OCI-LY1 (cell line): ENCODE results near the gene POLD3.

Source experiments
- H2AFZ ChIP-seq: fragments of 200-600 bp; sonication (generic), shearing (Covaris generic); 2 replicates; pipeline ENCODE4 v1.6.0; 2014; ENCODE audit warnings: antibody characterized with exemption, mild to moderate bottlenecking, low read length
- H3F3A ChIP-seq: fragments of 200-600 bp; sonication (generic), shearing (Covaris generic); 2 replicates; pipeline ENCODE4 v1.6.0; 2014; ENCODE audit warnings: mild to moderate bottlenecking, antibody characterized with exemption, low read length, moderate library complexity; ENCODE audit not compliant: insufficient read depth
- H3K27ac ChIP-seq: fragments of 200-600 bp; sonication (generic); 2 replicates; pipeline ENCODE4 v1.5.1; 2014; ENCODE audit warnings: low read length, mixed run types, mild to moderate bottlenecking, low read depth; ENCODE audit not compliant: poor library complexity, severe bottlenecking
- H3K27me3 ChIP-seq: fragments of 200-600 bp; sonication (generic); 2 replicates; pipeline ENCODE4 v1.6.0; 2014; ENCODE audit warnings: antibody characterized with exemption, mild to moderate bottlenecking, low read length, moderate library complexity; ENCODE audit not compliant: insufficient read depth
- H3K36me3 ChIP-seq: fragments of 200-600 bp; sonication (generic); 2 replicates; pipeline ENCODE4 v1.6.1; 2014; ENCODE audit warnings: mild to moderate bottlenecking, antibody characterized with exemption, low read length, moderate library complexity, mixed read lengths; ENCODE audit not compliant: insufficient read depth
- H3K4me1 ChIP-seq: fragments of 200-600 bp; sonication (generic); 2 replicates; pipeline ENCODE4 v1.5.1; 2014; ENCODE audit warnings: mild to moderate bottlenecking, low read length, moderate library complexity; ENCODE audit not compliant: insufficient read depth, severe bottlenecking
- H3K4me2 ChIP-seq: fragments of 200-600 bp; sonication (generic), shearing (Covaris generic); 2 replicates; pipeline ENCODE4 v1.6.1; 2014; ENCODE audit warnings: low read length
- H3K4me3 ChIP-seq: fragments of 200-600 bp; sonication (generic); 2 replicates; pipeline ENCODE4 v1.5.1; 2014; ENCODE audit warnings: low read length, low read depth, mild to moderate bottlenecking, mixed read lengths; ENCODE audit not compliant: poor library complexity, severe bottlenecking
- H3K79me2 ChIP-seq: fragments of 200-600 bp; shearing (Covaris generic); 2 replicates; pipeline ENCODE4 v1.6.1; 2016; ENCODE audit warnings: mixed run types, low read length, mixed read lengths; ENCODE audit not compliant: insufficient read depth
- H3K9ac ChIP-seq: fragments of 200-600 bp; sonication (generic), shearing (Covaris generic); 2 replicates; pipeline ENCODE4 v1.6.1; 2014; ENCODE audit warnings: mild to moderate bottlenecking, low read length, mixed read lengths
- H3K9me2 ChIP-seq: fragments of 200-600 bp; sonication (generic), shearing (Covaris generic); 2 replicates; pipeline ENCODE4 v1.6.1; 2014; ENCODE audit warnings: low read depth, mild to moderate bottlenecking, low read length, mixed read lengths
- H3K9me3 ChIP-seq: fragments of 200-600 bp; shearing (Covaris generic); 2 replicates; pipeline ENCODE4 v1.6.1; 2014; ENCODE audit warnings: low read length, mixed read lengths
- H4K20me1 ChIP-seq: fragments of 200-600 bp; sonication (generic), shearing (Covaris generic); 2 replicates; pipeline ENCODE4 v1.6.0; 2016; ENCODE audit warnings: mild to moderate bottlenecking, low read length; ENCODE audit not compliant: insufficient read depth
- CTCF ChIP-seq: fragments of 200-600 bp; sonication (generic), shearing (Covaris generic); IDR thresholded peaks from 2 replicates; pipeline ENCODE4 v1.5.1; 2017; ENCODE audit warnings: mild to moderate bottlenecking, antibody characterized with exemption, low read length, moderate library complexity, mixed read lengths
- EZH2 ChIP-seq: fragments of 200-600 bp; sonication (generic), shearing (Covaris generic); IDR thresholded peaks from 2 replicates; pipeline ENCODE4 v1.8.0; 2017; ENCODE audit warnings: borderline replicate concordance, mixed run types, mild to moderate bottlenecking, antibody characterized with exemption, low read length, moderate library complexity, mixed read lengths

Gene POLD3

GRCh38 chr11:74577181-74577580 is 15.2 kb upstream of the POLD3 start:
- Histone ChIP-seq H3F3A (no peaks in the 10 kb centered on the region), H4K20me1 (no peaks in the 10 kb centered on the region), H3K79me2 (no peaks in the 10 kb centered on the region), H3K27ac (no peak overlapping the region), H3K4me3 (no peak overlapping the region), H2AFZ (no peak overlapping the region), H3K9me3 (no peaks in the 10 kb centered on the region), H3K27me3 (no peaks in the 10 kb centered on the region), H3K9ac (no peak overlapping the region), H3K4me1 (no peaks in the 10 kb centered on the region), H3K4me2 (no peak overlapping the region), H3K36me3 (no peaks in the 10 kb centered on the region), H3K9me2 (no peaks in the 10 kb centered on the region)
- TF ChIP-seq CTCF = no peak
- TF ChIP-seq EZH2 = no peak

- H3K4me1 ChIP-seq = no peaks in the 10 kb centered on the region
- H3K4me2 ChIP-seq = no peak overlapping the region
- H3K79me2 ChIP-seq = no peaks in the 10 kb centered on the region
- no peak overlapping the region for H3K4me3 ChIP-seq
- H3K9me2 ChIP-seq = no peaks in the 10 kb centered on the region
- no peaks in the 10 kb centered on the region for H3K27me3 ChIP-seq
- no peak overlapping the region for H3K27ac ChIP-seq
- no peaks in the 10 kb centered on the region for H3K9me3 ChIP-seq
- H3F3A ChIP-seq = no peaks in the 10 kb centered on the region
- H3K36me3 ChIP-seq = no peaks in the 10 kb centered on the region
- no peak overlapping the region for H2AFZ ChIP-seq
- no peaks in the 10 kb centered on the region for H4K20me1 ChIP-seq
- no peak overlapping the region for H3K9ac ChIP-seq
- no peak for TF ChIP-seq CTCF
- TF ChIP-seq EZH2 = no peak
These were observed 14.6 kb upstream of the POLD3 start for GRCh38 chr11:74577624-74578396.

DNA sequence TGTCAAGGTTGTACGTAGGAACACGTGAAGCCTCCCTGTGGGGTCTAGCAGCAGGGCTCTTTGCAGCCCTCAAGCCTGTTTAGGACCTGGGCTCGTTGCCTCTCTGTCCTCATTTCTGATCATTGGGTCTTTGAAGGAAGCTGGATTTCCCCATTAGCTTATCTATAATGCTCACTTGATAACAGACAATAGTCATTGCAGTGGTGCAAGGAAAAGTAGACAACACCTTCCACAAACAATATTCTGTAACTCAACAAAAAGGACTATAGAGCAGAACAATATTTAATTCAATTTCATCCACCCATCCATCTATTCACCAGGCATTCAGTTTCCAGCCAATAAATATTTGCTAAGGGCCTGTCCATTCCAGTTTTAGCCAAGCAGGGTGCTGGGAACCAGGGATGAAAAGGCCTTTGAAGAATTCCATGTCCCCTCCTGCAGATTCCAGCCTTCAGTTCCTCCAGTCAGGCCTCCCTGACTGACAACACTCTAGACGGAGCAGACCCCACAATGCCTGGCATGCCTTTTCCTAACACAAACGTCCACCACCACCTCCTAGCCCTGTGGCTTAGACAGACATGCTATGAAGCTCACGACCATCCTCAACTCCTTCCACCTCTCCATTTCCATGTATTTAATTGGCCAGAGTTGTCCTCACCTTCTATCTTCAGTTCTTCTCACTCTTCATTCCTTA is 12.7 kb upstream of the POLD3 start:
- H3K9me2 ChIP-seq = no peaks in the 10 kb centered on the region
- no peaks in the 10 kb centered on the region for H3K27me3 ChIP-seq
- no peak overlapping the region for H3K9ac ChIP-seq
- H3K36me3 ChIP-seq = no peaks in the 10 kb centered on the region
- no peak overlapping the region for H3K27ac ChIP-seq
- no peaks in the 10 kb centered on the region for H3F3A ChIP-seq
- H3K4me2 ChIP-seq = no peak overlapping the region
- no peak for TF ChIP-seq CTCF
- TF ChIP-seq EZH2 = no peak
- no peaks in the 10 kb centered on the region for H3K9me3 ChIP-seq
- H3K4me3 ChIP-seq = no peak overlapping the region
- H4K20me1 ChIP-seq = no peaks in the 10 kb centered on the region
- no peak overlapping the region for H2AFZ ChIP-seq
- no peaks in the 10 kb centered on the region for H3K79me2 ChIP-seq
- no peaks in the 10 kb centered on the region for H3K4me1 ChIP-seq
